Thyroid gland (tissue), 4 donors: ENCODE results near the gene NOP14. TPM values are rescaled to one million over a fixed set of nuclear protein-coding genes. Genes with fewer than 3 reads are reported as not detected.
A peak's percentile ranks its signal among the peaks of the same experiment; 100 is the strongest.

ENCODE experiments used
- DNase-seq, 2 donors: peaks; one replicate each; pipeline ENCODE4 v3.0.0-alpha.2; 2019
- H3K27ac ChIP-seq, 3 donors: fragments of 200-600 bp; sonication (generic); 1 replicate in 2 of 3; 2 replicates in 1 of 3; pipeline ENCODE4 v1.5.1; 2016 to 2019; ENCODE audit warnings: mild to moderate bottlenecking in 1 of 3, moderate library complexity in 1 of 3
- H3K27me3 ChIP-seq: fragments of 200-600 bp; sonication (generic); one replicate; pipeline ENCODE4 v1.5.1; 2019
- H3K36me3 ChIP-seq, 2 donors: fragments of 200-600 bp; sonication (generic); one replicate each; pipeline ENCODE4 v1.5.1; 2016 to 2019
- H3K4me1 ChIP-seq, 2 donors: fragments of 200-600 bp; sonication (generic); one replicate each; pipeline ENCODE4 v1.5.1; 2017 to 2019
- H3K4me3 ChIP-seq, 3 donors: fragments of 200-600 bp; sonication (generic); replicated peaks in 1 of 3; 1 replicate in 2 of 3; 2 replicates in 1 of 3; pipeline ENCODE4 v1.5.1; 2016; ENCODE audit warnings: mild to moderate bottlenecking in 1 of 3
- H3K9me3 ChIP-seq: fragments of 200-600 bp; sonication (generic); one replicate; pipeline ENCODE4 v1.5.1; 2017
- POLR2A ChIP-seq, 2 donors: fragments of 450-650 bp; IDR thresholded peaks; one replicate each; pipeline ENCODE4 v1.6.1; 2017; ENCODE audit warnings: antibody characterized with exemption in 2 of 2, mild to moderate bottlenecking in 2 of 2, moderate library complexity in 1 of 2
- WGBS, 2 donors: methylation state at CpG; one replicate each; pipeline ENCODE4 v1.1.5; 2017; 5-methylcytosine and 5-hydroxymethylcytosine counted together
- intact Hi-C: fragments of 100-400 bp; cut with DNase I; formaldehyde crosslinking; loops from one replicate; pipeline ENCODE4 v1.15.1; 2023
- total RNA-seq, 4 donors: library from RNA; depleted of rRNA; stranded (reverse); fragments of >200 nt; gene quantifications; one replicate each; pipeline ENCODE4 v1.2.3, GENCODE V29; 2016
- TF ChIP-seq, protein P1 (sequence below), 6 experiments: fragments of 200-600 bp in 3 of 6; fragments of 450-650 bp in 3 of 6; sonication (generic) in 3 of 6; IDR thresholded peaks; one replicate each; pipeline ENCODE4 v1.5.1; 2016 to 2019; ENCODE audit warnings: antibody characterized with exemption in 6 of 6, mild to moderate bottlenecking in 2 of 6, inconsistent platforms in 1 of 6, moderate library complexity in 1 of 6

The NOP14 gene
- total RNA-seq, 4 donors from 2014 or later = 18.4 to 24.8 (median 19.3) TPM

DNA sequence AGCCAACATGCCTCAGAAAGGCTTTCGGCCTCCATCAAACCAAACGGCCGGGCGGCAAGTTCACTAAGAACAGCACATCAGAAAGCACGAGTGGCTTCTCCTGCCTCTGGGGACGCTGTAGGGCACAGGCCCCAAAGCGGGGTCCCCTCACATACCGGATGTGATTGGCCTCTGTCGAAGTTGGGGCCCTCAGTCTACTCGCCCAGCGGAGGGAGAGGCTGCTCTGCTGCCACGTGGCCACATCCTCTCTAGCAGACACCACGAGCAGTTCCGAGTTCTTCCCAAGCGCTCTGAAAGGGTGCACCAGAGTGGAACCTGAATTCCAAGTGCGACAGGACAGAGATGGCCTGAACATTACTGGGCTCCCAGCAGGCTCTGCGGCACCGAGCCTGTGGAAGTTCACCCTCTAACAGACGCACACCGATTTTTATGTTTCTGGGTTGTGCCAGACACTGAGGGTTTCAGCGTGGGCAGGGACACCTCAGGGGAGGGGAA is 21.1 kb downstream of the NOP14 start:
- 85 to 92% methylated on average over 9 to 20 of the region's 21 CpGs for WGBS, 2 donors
- no peaks in the 10 kb centered on the region for H3K9me3 ChIP-seq
- H3K4me1 ChIP-seq = peaks cover 17 to 20% of the 10 kb centered on the region in 2 donors
- peaks cover 73 to 74% of the 10 kb centered on the region in 2 donors for H3K36me3 ChIP-seq
- intact Hi-C loops = no loop called here
- no peak for TF ChIP-seq POLR2A (IDR thresholded peaks at IDR 0.05)
- TF ChIP-seq, protein P1, sequence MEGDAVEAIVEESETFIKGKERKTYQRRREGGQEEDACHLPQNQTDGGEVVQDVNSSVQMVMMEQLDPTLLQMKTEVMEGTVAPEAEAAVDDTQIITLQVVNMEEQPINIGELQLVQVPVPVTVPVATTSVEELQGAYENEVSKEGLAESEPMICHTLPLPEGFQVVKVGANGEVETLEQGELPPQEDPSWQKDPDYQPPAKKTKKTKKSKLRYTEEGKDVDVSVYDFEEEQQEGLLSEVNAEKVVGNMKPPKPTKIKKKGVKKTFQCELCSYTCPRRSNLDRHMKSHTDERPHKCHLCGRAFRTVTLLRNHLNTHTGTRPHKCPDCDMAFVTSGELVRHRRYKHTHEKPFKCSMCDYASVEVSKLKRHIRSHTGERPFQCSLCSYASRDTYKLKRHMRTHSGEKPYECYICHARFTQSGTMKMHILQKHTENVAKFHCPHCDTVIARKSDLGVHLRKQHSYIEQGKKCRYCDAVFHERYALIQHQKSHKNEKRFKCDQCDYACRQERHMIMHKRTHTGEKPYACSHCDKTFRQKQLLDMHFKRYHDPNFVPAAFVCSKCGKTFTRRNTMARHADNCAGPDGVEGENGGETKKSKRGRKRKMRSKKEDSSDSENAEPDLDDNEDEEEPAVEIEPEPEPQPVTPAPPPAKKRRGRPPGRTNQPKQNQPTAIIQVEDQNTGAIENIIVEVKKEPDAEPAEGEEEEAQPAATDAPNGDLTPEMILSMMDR (IDR thresholded peaks at IDR 0.05) = no peak
- no peak for DNase-seq
- peak overlapping the region; percentile 30 to 56 (median 49) for H3K27ac ChIP-seq
- no peak overlapping the region for H3K4me3 ChIP-seq
- no peaks in the 10 kb centered on the region for H3K27me3 ChIP-seq

DNA sequence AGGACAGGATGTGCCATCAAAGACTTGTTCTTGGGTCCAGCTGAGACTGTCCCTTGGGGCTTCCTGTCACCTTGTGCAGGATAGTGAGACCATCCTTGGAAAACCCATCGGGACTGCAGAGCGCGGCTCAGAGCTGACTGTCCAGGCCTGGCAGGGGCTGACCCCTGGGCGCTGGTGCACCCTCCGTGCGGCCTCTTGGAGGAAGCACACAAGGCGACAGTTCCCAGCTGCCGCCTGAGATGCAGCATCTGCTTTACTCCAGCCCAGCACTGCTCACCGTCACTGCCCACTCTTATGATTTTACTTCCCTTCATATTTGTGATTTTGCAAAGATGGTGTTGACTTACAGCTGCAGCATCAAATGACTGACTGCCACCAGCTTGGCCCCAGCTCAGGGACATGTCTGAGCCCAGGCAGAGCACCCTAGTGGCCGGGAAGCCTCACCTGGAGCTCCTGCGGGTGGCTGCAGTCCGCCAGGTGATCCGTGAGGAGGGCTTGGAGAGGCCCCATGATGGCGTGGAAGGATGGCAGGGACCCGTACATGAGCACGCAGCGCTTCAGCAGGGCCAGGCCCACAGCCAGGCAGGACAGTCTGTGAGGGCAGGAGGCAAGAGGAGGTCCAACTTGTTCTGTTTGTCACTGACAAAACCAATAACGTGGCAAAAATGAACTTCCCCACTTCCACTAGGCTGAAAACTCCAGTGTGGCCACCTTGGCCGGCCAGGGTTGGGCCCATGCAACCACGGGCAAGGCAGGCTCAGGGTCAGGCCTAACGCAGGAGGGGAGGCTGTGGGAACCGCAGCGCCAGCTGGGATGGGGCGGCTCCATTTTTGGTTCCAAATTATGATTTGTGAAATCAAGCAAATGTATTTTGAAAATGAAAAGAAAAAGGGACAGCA is 21.8 kb downstream of the NOP14 start:
- H3K4me3 ChIP-seq = no peak overlapping the region
- no peaks in the 10 kb centered on the region for H3K9me3 ChIP-seq
- intact Hi-C loops = no loop called here
- TF ChIP-seq, protein P1 (IDR thresholded peaks at IDR 0.05) = no peak
- no peak for TF ChIP-seq POLR2A (IDR thresholded peaks at IDR 0.05)
- peaks cover 66 to 67% of the 10 kb centered on the region in 2 donors for H3K36me3 ChIP-seq
- 90 to 94% methylated on average over 18 to 20 of the region's 24 CpGs for WGBS, 2 donors
- DNase-seq = no peak
- H3K27me3 ChIP-seq = no peaks in the 10 kb centered on the region
- peak overlapping the region; percentile 41 to 56 (median 49) for H3K27ac ChIP-seq
- peaks cover 17 to 22% of the 10 kb centered on the region in 2 donors for H3K4me1 ChIP-seq

DNA sequence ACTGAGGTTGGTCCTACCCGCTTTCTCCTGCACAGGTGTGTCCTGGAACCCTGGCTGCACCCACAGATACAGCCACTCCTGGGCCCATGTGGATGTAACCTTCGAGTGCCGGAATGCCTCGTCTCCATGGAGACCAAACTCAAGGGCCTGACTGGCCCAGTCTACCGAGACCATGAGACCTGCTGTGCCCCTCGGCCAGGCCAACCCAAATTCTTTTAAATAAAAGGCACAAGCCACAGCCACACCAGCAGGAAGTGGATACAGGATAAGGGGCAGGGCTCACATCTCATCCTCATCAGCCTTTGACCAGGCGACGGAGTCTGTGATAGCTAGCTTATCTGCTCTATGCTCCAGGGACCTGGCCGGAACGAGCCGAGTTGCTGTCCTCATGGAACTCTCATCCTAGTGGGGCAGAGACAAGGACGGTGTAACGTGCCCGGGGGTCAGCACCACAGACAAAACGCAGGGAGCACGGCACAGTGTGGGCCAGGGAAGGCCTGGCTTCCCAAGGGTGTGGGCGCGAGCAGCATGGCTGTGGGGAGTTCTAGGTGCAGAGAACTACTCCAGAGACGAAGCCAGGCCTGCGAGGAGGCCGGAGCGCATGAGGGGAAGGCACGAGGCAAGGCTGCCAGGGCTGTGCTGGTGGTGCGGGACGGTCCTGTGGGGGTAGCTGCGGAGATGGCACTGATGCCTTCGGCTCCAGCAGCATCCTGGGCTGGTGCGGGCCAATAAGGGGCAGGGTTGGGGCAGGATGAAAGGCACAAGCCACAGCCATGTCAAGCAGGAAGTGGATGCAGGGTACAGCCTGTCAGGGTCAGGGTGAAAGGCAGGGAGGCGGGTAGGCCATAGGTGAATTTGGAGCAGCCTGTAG is 22.7 kb downstream of the NOP14 start:
- H3K4me3 ChIP-seq = no peak overlapping the region
- peaks cover 24 to 31% of the 10 kb centered on the region in 2 donors for H3K4me1 ChIP-seq
- peak; percentile 94 to 96 for DNase-seq
- H3K27me3 ChIP-seq = no peaks in the 10 kb centered on the region
- 72 to 75% methylated on average over 28 to 29 of the region's 29 CpGs for WGBS, 2 donors
- TF ChIP-seq POLR2A (IDR thresholded peaks at IDR 0.05) = peak in 1 of 2 donors; percentile 30
- TF ChIP-seq, protein P1 (IDR thresholded peaks at IDR 0.05) = no peak
- H3K27ac ChIP-seq = peak overlapping the region; percentile 41 to 56 (median 45)
- H3K36me3 ChIP-seq = peaks cover 59 to 61% of the 10 kb centered on the region in 2 donors
- H3K9me3 ChIP-seq = no peaks in the 10 kb centered on the region
- intact Hi-C loops = no loop called here

DNA sequence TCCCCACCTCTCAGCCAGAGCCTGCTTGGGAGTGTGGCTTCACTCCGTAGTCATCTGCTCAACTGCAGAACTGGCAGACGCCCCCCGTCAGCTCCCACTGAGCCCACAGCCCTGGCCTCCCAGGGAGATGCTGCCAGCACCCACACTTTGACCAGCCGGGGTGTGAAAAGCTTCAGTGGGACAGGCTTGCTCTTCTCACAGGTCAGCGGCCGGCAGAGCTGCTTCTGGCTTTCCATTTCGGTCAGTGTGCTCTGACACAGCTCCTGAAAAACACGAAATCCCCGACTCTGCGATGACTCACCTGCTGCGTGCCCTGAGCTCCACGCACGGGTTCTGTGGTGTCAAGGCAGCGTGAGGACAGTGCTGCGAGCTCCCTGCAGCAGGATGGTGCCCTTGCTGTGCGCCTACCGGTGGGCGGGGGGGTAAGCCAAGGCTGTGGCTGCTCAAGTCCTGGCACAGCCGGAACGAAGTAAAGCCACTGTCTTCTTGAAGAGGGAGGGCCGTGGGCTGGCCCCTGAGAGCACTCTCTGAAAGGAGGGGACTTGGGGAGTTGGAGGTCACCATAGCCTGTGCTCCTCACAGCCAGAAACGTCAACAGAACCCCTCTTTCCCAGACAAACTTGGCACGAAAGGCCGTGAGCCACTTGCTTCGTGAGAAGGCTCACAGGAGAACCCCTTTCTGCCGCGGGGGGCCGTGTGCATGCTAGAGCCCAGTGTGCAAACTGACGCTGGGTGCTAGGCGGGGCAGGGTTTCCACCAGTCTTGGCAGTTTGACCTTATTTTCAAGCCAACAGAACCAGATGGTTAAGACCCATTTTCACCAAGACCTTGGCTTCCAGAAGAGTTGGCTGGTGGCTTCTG is 23.6 kb downstream of the NOP14 start:
- peak overlapping the region in 2 of 3 donors; percentile 56 to 75 for H3K27ac ChIP-seq
- no peak for DNase-seq
- WGBS, 2 donors = 70 to 77% methylated on average over 22 to 29 of the region's 30 CpGs
- intact Hi-C loops = no loop called here
- peaks cover 50 to 52% of the 10 kb centered on the region in 2 donors for H3K36me3 ChIP-seq
- peaks cover 27 to 33% of the 10 kb centered on the region in 2 donors for H3K4me1 ChIP-seq
- TF ChIP-seq, protein P1 (IDR thresholded peaks at IDR 0.05) = no peak
- TF ChIP-seq POLR2A (IDR thresholded peaks at IDR 0.05) = no peak
- no peaks in the 10 kb centered on the region for H3K9me3 ChIP-seq
- H3K27me3 ChIP-seq = no peaks in the 10 kb centered on the region
- no peak overlapping the region for H3K4me3 ChIP-seq
